Effector memory CD4-positive, alpha-beta T cell (primary cell): Measurements from ENCODE around the gene TGM2.

ENCODE experiments used
- DNase-seq, 3 donors: peaks; one replicate each; pipeline ENCODE4 v3.0.0-alpha.2; 2020
- H3K27ac ChIP-seq: 2 replicates; pipeline ENCODE4 v1.7.0; 2013; ENCODE audit warnings: mild to moderate bottlenecking, low read length, moderate library complexity; ENCODE audit not compliant: insufficient read depth, poor library complexity, severe bottlenecking
- H3K27me3 ChIP-seq: replicated peaks from 2 replicates; pipeline ENCODE4 v1.7.0; 2013; ENCODE audit warnings: mild to moderate bottlenecking, low read length; ENCODE audit not compliant: insufficient read depth, control insufficient read depth, poor library complexity, severe bottlenecking
- H3K36me3 ChIP-seq: 2 replicates; pipeline ENCODE4 v1.7.0; 2013; ENCODE audit warnings: mild to moderate bottlenecking, low read length, moderate library complexity; ENCODE audit not compliant: control insufficient read depth, insufficient read depth
- H3K4me1 ChIP-seq: 2 replicates; pipeline ENCODE4 v1.7.0; 2013; ENCODE audit warnings: low read length, mild to moderate bottlenecking; ENCODE audit not compliant: control insufficient read depth, insufficient read depth, poor library complexity, severe bottlenecking
- H3K4me3 ChIP-seq: 2 replicates; pipeline ENCODE4 v1.7.0; 2013; ENCODE audit warnings: low read length, low read depth, mild to moderate bottlenecking; ENCODE audit not compliant: insufficient read depth, poor library complexity, severe bottlenecking
- H3K9me3 ChIP-seq: 2 replicates; pipeline ENCODE4 v1.7.0; 2013; ENCODE audit warnings: mild to moderate bottlenecking, low read length, moderate library complexity; ENCODE audit not compliant: control insufficient read depth

Gene TGM2

DNA sequence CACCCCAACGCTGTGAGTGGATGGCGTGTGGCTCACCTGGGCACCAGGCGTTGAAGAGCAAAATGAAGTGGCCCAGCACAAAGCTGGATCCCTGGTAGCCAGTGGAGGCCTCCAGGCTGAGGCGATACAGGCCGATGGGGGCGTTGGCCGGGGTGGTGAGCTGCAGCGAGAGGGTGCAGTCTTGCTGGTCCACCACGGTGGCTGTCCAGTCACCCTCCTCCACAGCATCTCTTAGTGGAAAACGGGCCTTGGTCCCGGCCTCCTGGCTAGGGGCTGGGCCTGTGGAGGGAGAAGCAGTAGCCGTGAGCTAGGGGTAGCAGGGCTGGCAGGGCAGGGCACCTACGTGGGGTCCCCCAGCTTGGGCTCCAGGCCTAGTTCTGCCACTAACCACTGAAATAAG, 9.3 kb downstream of the TGM2 start:
- no peak for DNase-seq
- Histone ChIP-seq H3K4me1 (no peaks in the 10 kb centered on the region), H3K27me3 (no peaks in the 10 kb centered on the region), H3K4me3 (no peak overlapping the region), H3K9me3 (no peaks in the 10 kb centered on the region), H3K36me3 (no peaks in the 10 kb centered on the region), H3K27ac (no peak overlapping the region)

GRCh38 chr20:38153401-38153800, 11.7 kb downstream of the TGM2 start:
- Histone ChIP-seq H3K4me1 (no peaks in the 10 kb centered on the region), H3K27ac (no peak overlapping the region), H3K27me3 (no peaks in the 10 kb centered on the region), H3K36me3 (no peaks in the 10 kb centered on the region), H3K9me3 (no peaks in the 10 kb centered on the region), H3K4me3 (no peak overlapping the region)
- no peak for DNase-seq

DNA sequence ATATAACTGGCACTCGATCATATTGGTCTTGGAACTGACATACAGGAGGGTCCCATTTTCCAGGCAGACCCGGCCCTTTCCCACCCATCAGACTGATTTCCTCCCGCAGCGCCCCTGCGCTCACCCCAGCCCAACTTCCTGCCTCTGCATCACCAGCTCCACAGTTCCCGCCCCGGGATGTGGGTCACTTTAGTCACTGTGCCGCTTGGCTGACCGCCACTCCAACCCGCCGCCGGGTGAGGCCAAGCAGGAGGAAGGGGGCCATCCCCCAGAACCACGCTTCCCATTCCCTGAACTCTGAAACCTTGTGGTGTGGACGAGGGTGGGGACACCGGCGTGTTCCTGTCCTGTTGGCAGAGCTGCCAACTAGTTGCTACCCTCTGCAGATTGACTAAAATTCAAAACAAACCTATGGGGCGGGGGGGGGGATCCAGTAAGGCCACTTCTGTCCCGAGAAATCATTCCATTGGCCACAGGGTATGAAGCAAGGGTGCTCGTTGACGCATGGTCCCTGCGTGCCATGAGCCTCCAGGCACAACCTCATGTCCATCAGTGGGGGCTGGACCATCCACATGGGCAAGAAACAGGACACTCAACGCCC, 12.3 kb downstream of the TGM2 start:
- H3K9me3 ChIP-seq: no peaks in the 10 kb centered on the region
- no peaks in the 10 kb centered on the region for H3K36me3 ChIP-seq
- no peaks in the 10 kb centered on the region for H3K4me1 ChIP-seq
- no peaks in the 10 kb centered on the region for H3K27me3 ChIP-seq
- no peak overlapping the region for H3K27ac ChIP-seq
- no peak for DNase-seq
- H3K4me3 ChIP-seq: no peak overlapping the region

DNA sequence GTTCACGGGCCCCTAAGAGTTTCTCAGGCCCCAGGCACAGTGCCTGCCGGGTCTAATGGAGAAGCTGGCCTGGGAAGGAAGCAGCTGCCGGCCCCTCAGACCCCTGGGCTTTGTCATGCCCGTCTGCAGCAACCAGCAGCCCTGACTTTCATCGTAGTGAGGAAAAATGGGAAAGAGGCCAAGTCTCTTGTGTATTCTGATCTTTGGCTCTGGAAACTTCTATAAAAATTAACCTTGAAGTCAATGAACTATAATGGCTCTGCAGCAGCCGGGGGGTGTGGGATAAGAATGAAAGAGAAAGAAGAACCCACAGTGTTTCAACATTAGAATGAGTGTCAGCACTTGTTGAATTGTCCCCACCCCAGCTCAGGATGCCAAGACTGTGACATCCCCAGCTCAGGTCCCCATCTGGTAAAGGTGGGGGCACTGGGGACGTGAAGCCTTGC, 12.9 kb downstream of the TGM2 start:
- Histone ChIP-seq H3K4me3 (no peak overlapping the region), H3K9me3 (no peaks in the 10 kb centered on the region), H3K4me1 (no peaks in the 10 kb centered on the region), H3K27ac (no peak overlapping the region), H3K27me3 (no peaks in the 10 kb centered on the region), H3K36me3 (no peaks in the 10 kb centered on the region)
- DNase-seq: no peak

DNA sequence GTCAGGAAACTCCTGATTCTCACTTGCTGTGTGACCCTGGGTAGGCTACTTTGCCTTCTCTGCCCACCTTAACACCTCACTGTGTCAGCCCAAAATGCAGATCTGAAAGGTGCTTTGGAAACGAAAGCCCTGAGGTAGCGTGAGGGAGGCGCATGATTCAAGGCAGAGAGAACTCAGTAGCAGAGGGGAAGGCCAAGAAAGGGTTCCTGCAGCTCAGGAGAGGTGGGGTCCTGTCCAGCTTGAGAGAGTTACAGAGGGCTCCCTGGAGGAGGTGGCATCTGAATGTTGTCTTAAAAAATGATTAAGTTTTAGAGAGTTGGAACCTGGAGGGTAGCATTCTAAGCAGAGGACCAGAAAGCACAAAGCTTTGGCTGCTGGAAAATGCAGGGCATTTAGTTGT, 13.6 kb downstream of the TGM2 start:
- H3K4me1 ChIP-seq: no peaks in the 10 kb centered on the region
- no peaks in the 10 kb centered on the region for H3K27me3 ChIP-seq
- no peaks in the 10 kb centered on the region for H3K36me3 ChIP-seq
- DNase-seq: no peak
- no peaks in the 10 kb centered on the region for H3K9me3 ChIP-seq
- no peak overlapping the region for H3K27ac ChIP-seq
- no peak overlapping the region for H3K4me3 ChIP-seq

DNA sequence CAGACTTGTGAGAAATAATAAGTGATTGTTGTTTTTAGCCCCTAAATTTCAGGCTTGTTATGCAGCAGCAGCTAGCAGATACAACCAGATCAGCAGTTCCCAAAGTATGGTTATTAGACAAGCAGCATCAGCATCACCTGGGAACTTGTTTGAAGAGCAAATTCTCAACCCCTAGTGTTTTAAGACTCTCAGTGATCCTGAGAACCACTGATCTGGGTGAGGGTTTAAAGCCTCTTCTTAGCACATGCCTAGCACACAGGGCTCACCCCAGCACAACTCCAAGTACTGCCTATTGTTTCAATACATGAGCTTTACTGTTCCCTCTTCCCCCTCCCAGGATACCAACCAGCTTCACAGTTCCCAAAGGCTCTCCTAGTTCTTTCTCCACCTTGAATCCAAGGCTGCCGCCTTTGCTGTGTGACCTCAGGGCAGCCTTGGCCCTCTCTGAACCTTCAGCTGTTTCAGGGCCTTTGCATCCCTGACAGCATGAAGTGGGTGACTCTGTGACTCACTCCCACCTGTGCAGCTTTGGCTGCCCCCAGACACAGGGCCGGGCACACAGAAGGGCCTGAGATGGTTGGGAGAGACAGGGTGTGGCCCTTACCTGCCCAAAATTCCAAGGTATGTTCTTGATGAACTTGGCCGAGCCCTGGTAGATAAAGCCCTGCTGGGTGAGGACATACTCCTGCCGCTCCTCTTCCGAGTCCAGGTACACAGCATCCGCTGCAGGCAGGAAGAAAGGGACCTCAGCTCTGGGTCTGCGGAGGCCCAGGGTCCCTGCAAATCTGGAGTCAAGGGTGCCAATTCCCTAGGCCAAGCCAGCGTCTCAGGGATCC, 14.5 kb downstream of the TGM2 start:
- no peak overlapping the region for H3K4me3 ChIP-seq
- no peaks in the 10 kb centered on the region for H3K27me3 ChIP-seq
- H3K9me3 ChIP-seq: no peaks in the 10 kb centered on the region
- H3K27ac ChIP-seq: no peak overlapping the region
- no peaks in the 10 kb centered on the region for H3K36me3 ChIP-seq
- no peaks in the 10 kb centered on the region for H3K4me1 ChIP-seq
- DNase-seq: no peak

GRCh38 chr20:38148328-38149102, 16.6 kb downstream of the TGM2 start:
- Histone ChIP-seq H3K4me3 (no peak overlapping the region), H3K27me3 (no peaks in the 10 kb centered on the region), H3K36me3 (no peaks in the 10 kb centered on the region), H3K9me3 (no peaks in the 10 kb centered on the region), H3K27ac (no peak overlapping the region), H3K4me1 (no peaks in the 10 kb centered on the region)
- DNase-seq: no peak

GRCh38 chr20:38147751-38148150, 17.3 kb downstream of the TGM2 start:
- Histone ChIP-seq H3K4me3 (no peak overlapping the region), H3K36me3 (no peaks in the 10 kb centered on the region), H3K4me1 (no peaks in the 10 kb centered on the region), H3K27me3 (no peaks in the 10 kb centered on the region), H3K27ac (no peak overlapping the region), H3K9me3 (no peaks in the 10 kb centered on the region)
- DNase-seq: no peak

DNA sequence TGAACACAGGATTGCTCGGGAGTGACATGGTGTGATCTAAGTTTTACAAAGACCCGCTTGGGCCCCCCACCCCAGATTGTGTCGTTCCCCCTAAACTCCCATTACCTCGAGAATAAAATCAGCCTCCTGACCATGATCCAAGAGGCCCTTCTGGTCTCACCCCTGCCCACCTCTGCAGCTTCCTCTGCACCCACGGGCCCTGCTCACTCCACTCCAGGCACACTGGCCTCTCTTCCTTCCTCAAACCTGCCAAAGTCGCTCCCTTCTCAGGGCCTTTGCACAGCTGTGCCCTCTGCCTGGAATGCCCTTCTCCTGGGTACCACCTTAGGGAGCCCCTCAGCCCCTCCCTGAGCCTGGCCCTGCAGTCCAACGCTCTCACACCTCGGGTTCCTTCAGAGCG, 17.9 kb downstream of the TGM2 start:
- no peaks in the 10 kb centered on the region for H3K36me3 ChIP-seq
- no peaks in the 10 kb centered on the region for H3K4me1 ChIP-seq
- no peak overlapping the region for H3K4me3 ChIP-seq
- no peak for DNase-seq
- no peak overlapping the region for H3K27ac ChIP-seq
- H3K9me3 ChIP-seq: no peaks in the 10 kb centered on the region
- no peaks in the 10 kb centered on the region for H3K27me3 ChIP-seq

DNA sequence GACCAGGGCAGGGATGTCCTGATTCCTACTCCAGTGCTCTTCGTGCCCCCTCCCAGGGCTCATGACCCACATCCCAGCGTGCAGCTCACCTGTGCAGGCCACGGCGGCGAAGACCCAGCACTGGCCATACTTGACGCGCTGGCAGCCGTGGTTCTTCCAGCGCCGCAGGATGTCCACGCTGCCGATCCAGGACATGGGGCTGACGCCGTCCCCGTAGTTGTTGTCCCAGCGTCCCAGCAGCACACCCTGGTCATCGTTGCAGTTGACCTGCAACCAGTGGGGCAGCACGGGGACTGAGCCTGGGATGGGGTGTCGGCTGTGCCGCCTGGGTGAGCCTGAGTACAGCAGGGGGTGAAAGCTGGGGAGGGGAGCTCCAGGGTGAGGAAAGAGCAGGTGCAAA, 18.4 kb downstream of the TGM2 start:
- Histone ChIP-seq H3K9me3 (no peaks in the 10 kb centered on the region), H3K4me1 (no peaks in the 10 kb centered on the region), H3K36me3 (no peaks in the 10 kb centered on the region), H3K27me3 (no peaks in the 10 kb centered on the region), H3K4me3 (no peak overlapping the region), H3K27ac (no peak overlapping the region)
- DNase-seq: no peak
